GM12872 (cell line): ENCODE results near the gene SLC9A1.

Experiments used
- TF ChIP-seq, protein P1 (sequence below): IDR thresholded peaks from 3 replicates; pipeline ENCODE4 v1.5.1; 2011; ENCODE audit warnings: low read depth, mild to moderate bottlenecking, low read length, moderate library complexity; ENCODE audit not compliant: insufficient read depth

The SLC9A1 gene

DNA sequence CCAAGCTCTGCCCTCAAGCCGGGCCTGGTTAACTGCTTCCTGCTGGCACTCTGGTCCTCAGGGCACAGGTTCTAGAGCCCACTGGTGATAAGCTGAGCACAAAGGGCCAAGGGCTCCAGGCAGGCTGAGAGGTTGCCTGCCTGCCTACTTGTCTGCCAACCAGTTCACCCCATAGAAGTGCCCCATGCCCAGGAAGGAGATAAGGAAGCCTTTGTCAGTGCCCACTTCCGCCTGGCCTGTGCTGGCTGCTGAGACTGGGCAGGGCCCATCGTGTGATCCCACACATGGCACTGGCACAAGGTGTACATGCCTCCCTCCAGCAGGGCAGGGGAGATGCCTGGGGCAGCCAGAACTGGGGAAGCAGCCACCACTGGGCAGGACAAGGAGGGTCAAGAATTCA, 24.1 kb downstream of the SLC9A1 start:
- TF ChIP-seq, protein P1, sequence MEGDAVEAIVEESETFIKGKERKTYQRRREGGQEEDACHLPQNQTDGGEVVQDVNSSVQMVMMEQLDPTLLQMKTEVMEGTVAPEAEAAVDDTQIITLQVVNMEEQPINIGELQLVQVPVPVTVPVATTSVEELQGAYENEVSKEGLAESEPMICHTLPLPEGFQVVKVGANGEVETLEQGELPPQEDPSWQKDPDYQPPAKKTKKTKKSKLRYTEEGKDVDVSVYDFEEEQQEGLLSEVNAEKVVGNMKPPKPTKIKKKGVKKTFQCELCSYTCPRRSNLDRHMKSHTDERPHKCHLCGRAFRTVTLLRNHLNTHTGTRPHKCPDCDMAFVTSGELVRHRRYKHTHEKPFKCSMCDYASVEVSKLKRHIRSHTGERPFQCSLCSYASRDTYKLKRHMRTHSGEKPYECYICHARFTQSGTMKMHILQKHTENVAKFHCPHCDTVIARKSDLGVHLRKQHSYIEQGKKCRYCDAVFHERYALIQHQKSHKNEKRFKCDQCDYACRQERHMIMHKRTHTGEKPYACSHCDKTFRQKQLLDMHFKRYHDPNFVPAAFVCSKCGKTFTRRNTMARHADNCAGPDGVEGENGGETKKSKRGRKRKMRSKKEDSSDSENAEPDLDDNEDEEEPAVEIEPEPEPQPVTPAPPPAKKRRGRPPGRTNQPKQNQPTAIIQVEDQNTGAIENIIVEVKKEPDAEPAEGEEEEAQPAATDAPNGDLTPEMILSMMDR, result no peak

DNA sequence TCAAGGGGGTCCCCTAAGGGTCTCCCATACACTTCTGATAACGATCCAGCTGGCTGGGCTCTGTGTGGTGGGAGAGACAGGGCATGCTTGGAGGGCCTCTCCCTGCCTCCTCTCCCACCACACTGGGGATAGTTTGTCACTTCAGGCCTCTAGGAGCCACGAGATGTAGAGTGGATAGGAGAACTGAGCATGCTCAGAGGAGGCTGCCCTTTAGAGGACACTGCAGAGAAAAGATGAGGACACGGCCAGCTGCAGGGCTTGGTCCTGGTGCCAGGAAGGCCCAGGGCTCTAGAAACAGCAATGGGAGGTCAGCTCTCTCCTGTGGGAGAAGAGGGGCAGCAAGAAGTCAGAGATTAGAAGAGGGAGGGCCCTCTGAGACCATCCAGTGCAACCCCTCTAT, 25.7 kb downstream of the SLC9A1 start:
- TF ChIP-seq, protein P1, result no peak

DNA sequence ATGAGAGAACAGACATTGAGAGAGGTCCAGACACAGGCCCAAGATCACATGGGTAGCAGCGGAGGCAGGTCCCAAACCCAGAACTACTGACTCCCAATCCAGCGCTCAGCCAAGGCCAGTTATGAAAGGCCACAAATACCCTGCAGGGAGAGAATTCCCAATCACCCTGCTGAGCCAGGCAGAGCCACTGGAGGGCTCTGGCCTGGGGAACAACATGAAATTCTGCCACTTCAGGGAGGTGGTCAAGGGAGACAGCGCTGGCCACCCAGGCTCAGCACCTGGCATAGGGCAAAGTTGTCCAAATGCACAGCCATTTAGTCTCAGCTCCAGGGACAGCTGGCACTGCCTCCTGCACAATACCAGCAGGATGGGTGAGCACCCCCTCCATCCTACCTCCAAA, 27.5 kb downstream of the SLC9A1 start:
- TF ChIP-seq, protein P1, result no peak

DNA sequence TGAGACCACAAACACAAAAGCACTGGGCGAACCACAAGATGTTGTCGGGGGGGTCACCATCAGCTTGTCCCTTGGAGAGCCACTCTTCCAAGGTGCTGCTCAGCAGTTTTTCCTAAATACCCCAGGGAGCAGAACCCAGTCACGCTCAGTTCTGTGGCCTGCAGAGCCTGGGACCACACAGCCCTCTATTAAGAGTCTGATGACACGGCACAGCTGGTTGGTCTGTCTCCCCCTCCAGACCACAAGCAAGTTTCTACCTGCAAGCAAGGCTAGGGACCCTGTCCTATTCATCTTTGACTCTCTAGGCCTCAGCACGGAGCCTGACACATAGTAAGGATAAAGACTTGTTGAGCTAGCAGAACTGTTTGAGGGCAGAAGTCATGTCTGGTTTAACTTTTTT, 28.5 kb downstream of the SLC9A1 start:
- TF ChIP-seq, protein P1, result no peak

DNA sequence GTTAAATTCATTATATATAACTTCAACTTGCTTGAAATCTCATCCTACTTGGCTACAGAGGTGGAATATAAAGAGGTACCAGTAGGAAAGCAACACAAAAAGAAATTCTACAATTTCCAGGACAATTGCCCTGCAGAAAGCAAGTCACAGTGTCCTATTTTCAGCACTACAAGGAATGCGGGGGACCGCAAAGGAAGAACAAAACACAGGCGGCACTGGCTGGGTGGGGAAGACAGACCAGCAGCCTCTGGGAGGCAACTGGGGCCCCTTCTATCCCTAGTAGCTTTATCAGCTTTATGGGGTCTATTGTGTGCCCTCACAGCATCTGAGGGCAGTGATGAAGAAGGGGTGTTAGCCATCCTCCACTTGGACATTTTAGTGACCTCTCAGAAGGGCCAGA, 30.5 kb downstream of the SLC9A1 start:
- TF ChIP-seq, protein P1, result no peak

DNA sequence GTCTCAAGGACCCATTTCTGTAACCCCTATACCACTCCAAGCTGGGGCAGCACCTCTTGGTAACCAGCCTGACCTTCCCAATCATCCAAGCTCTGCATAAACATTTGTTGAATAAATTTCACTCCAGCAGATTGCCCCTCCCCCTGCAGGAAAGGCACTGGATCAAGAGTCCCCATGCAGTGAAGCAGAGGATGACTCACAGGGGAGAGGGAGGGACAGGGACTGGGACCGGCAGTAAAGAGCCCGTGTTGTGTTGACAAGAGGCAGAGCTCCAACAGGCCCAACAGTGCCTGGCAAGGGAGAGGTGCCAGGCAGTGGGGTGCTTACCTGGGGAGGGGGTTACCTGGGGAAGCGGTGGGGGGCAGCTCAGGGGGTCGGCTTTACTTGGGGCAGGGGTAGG, 32.3 kb downstream of the SLC9A1 start:
- TF ChIP-seq, protein P1, result no peak

DNA sequence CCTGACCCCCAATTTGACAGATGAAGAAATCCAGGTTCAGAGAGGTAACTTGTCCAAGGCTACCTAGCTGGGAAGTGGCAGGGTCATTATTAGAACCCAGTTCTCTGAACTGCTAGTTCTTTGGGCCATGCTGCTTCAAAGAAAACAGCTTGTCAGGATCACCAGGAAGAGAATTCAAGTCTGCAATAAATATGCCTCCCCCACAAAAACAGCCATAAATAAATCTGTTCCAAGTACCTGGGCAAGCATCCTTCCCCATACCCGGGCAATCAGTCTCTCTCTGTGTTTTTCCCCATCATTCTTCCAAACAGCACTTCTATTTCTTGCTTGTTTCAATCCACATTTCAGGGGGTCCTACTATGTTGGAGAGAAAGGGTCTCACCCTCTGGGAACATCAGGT, 34.1 kb downstream of the SLC9A1 start:
- TF ChIP-seq, protein P1, result no peak

DNA sequence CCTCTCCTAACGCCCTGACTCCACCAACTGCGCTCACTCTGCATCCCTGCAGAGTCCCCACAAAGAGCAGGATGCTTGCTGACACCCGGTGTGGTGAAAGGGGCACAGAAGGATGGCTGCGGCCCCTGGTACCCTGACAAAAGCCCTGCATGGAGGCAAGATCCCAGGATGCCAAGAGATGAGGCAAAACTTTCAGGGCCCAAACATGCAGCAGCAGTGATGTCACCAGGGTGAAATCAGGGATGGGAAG, 36.6 kb downstream of the SLC9A1 start:
- TF ChIP-seq, protein P1, result no peak
